Upper lobe of right lung (tissue), 1 donor: Measurements from ENCODE around the gene SECTM1. TPM values are rescaled to one million over a fixed set of nuclear protein-coding genes. Genes with fewer than 3 reads are reported as not detected.
A peak's percentile ranks its signal among the peaks of the same experiment; 100 is the strongest.

ENCODE experiments used
- ATAC-seq: fragments of 200-7000 bp; cut with Tn5 transposase; one replicate; pipeline ENCODE4 v1.9.1; 2020; ENCODE audit warnings: mild to moderate bottlenecking, moderate library complexity
- DNase-seq: peaks from one replicate; pipeline ENCODE4 v3.0.0-alpha.2; 2020
- H3K27ac ChIP-seq: fragments of 200-600 bp; one replicate; pipeline ENCODE4 v1.8.0; 2022
- H3K27me3 ChIP-seq: fragments of 200-600 bp; one replicate; pipeline ENCODE4 v1.8.0; 2022; ENCODE audit warnings: mild to moderate bottlenecking
- H3K36me3 ChIP-seq: fragments of 200-600 bp; one replicate; pipeline ENCODE4 v1.8.0; 2022
- H3K4me1 ChIP-seq: fragments of 200-600 bp; one replicate; pipeline ENCODE4 v1.8.0; 2022
- H3K4me3 ChIP-seq: fragments of 200-600 bp; one replicate; pipeline ENCODE4 v1.8.0; 2022; ENCODE audit warnings: mild to moderate bottlenecking
- H3K9me3 ChIP-seq: fragments of 200-600 bp; one replicate; pipeline ENCODE4 v1.8.0; 2022
- CTCF ChIP-seq: fragments of 200-600 bp; IDR thresholded peaks from one replicate; pipeline ENCODE4 v1.8.0; 2022; ENCODE audit warnings: antibody characterized with exemption
- intact Hi-C: fragments of 100-400 bp; cut with DNase I; formaldehyde crosslinking; loops from one replicate; pipeline ENCODE4 v1.11.0; 2022
- total RNA-seq: library from RNA; stranded (reverse); fragmentation: NEBNext Ultra II Directional; extraction: Animal tissue kit (Norgen Biotek cat#: 25700); gene quantifications from one replicate; pipeline ENCODE4 v1.2.1, GENCODE V29; 2021
- donor health status: DM: no; HTN: yes; CAD: no; lungs with severe emphysema.

Gene SECTM1
- total RNA-seq, 1 donor from 2014 or later, result 26.4 TPM

GRCh38 chr17:82277851-82278250, 55.7 kb downstream of the SECTM1 start:
- no peak for DNase-seq
- ATAC-seq, result no peak
- Histone ChIP-seq H3K36me3 (no peaks in the 10 kb centered on the region), H3K27ac (no peak overlapping the region), H3K4me1 (peaks cover 22% of the 10 kb centered on the region), H3K9me3 (no peaks in the 10 kb centered on the region), H3K4me3 (no peak overlapping the region), H3K27me3 (no peaks in the 10 kb centered on the region)
- no peak for TF ChIP-seq CTCF
- intact Hi-C loops, result no loop called here

DNA sequence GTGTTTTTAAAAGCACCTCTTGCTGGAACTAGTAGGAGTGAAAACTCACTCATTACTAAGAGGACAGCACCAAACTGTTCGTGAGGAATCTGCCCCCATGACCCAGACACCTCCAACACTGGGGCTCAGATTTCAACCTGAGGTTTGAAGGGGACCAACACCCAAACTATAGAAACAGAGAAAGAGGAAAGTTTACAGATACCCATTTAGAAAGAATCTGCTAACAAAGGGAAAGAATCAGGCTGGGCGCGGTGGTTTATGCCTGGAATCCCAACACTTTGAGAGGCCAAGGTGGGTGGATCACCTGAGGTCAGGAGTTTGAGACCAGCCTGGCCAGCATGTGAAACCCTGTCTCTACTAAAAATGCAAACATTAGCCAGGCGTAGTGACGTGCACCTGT, 56.6 kb downstream of the SECTM1 start:
- no peak for DNase-seq
- intact Hi-C loops, result no loop called here
- H3K27me3 ChIP-seq, result no peaks in the 10 kb centered on the region
- H3K4me1 ChIP-seq, result peaks cover 18% of the 10 kb centered on the region
- TF ChIP-seq CTCF, result no peak
- ATAC-seq, result no peak
- H3K36me3 ChIP-seq, result peaks cover 5% of the 10 kb centered on the region
- H3K4me3 ChIP-seq, result no peak overlapping the region
- H3K27ac ChIP-seq, result no peak overlapping the region
- H3K9me3 ChIP-seq, result no peaks in the 10 kb centered on the region

DNA sequence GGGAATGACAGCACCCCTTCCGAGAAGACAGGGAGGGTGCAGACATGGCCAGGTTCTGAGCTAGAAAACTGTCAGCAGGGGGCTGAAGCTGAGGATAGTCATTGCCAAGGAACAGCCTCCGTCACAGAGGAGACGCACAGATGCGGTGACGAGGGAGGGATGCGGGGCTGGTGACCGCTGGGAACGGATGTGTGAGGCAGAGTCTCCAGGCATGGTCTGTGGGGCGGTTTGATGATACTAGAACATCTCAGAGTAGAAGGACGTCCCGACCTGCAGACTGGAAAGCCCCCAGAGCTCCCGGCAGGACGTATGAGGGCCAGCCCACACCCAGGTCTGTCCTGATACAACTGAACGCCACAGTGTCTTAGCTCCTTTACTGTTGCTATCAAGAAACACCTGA, 58.2 kb downstream of the SECTM1 start:
- no peaks in the 10 kb centered on the region for H3K9me3 ChIP-seq
- no peak overlapping the region for H3K4me3 ChIP-seq
- ATAC-seq, result no peak
- H3K27ac ChIP-seq, result no peak overlapping the region
- peaks cover 21% of the 10 kb centered on the region for H3K36me3 ChIP-seq
- no peak for DNase-seq
- TF ChIP-seq CTCF, result no peak
- H3K27me3 ChIP-seq, result no peaks in the 10 kb centered on the region
- H3K4me1 ChIP-seq, result peaks cover 26% of the 10 kb centered on the region
- intact Hi-C loops, result no loop called here

GRCh38 chr17:82274134-82275020, 59.2 kb downstream of the SECTM1 start:
- intact Hi-C loops, result no loop called here
- peak overlapping the region; percentile 83 for H3K4me3 ChIP-seq
- peak overlapping the region; percentile 97 for H3K27ac ChIP-seq
- H3K27me3 ChIP-seq, result no peaks in the 10 kb centered on the region
- ATAC-seq, result no peak
- peaks cover 35% of the 10 kb centered on the region for H3K4me1 ChIP-seq
- no peaks in the 10 kb centered on the region for H3K9me3 ChIP-seq
- no peak for DNase-seq
- TF ChIP-seq CTCF, result no peak
- H3K36me3 ChIP-seq, result peaks cover 31% of the 10 kb centered on the region

GRCh38 chr17:82273327-82274133, 60.0 kb downstream of the SECTM1 start, which contains the start of gene CSNK1D:
TSS of gene CSNK1D (minus strand) at chr17:82273700. CDS start at chr17:82273381, 319 bp downstream.
- peak within 1 kb of the TSS; percentile 97 for H3K27ac ChIP-seq
- ATAC-seq, result peak; percentile 90
- peaks cover 44% of the 10 kb centered on the region for H3K4me1 ChIP-seq
- intact Hi-C loops, result no loop called here
- H3K36me3 ChIP-seq, result peaks cover 35% of the 10 kb centered on the region
- peak within 1 kb of the TSS; percentile 83 for H3K4me3 ChIP-seq
- DNase-seq, result peak; percentile 96
- H3K27me3 ChIP-seq, result no peaks in the 10 kb centered on the region
- H3K9me3 ChIP-seq, result no peaks in the 10 kb centered on the region
- TF ChIP-seq CTCF, result no peak
